Middle frontal gyrus (tissue), 1 donor: ENCODE measurements around the gene PCNX2.

Experiments
- DNase-seq: peaks from one replicate; pipeline ENCODE4 v3.0.0-alpha.2; 2015; ENCODE audit warnings: low spot score; ENCODE audit errors: extremely low spot score

The PCNX2 gene

DNA sequence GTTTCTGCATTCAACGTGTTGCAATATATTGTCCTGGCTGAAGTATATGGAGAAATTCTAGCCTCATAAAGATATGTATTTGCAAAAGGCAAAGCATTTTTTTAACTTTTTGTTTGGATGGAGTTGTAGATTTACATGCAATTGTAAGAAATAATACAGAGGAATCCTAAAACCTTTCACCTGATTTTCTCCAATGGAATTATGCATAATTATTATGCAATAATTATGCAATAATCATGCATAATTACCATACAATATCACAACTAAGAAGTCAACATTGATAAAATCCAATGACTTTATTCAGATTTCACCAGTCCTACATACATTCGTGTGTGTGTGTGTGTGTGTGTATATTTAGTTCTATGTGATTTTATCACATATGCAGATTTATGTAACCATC, 24.5 kb upstream of the PCNX2 start:
- DNase-seq: no peak

DNA sequence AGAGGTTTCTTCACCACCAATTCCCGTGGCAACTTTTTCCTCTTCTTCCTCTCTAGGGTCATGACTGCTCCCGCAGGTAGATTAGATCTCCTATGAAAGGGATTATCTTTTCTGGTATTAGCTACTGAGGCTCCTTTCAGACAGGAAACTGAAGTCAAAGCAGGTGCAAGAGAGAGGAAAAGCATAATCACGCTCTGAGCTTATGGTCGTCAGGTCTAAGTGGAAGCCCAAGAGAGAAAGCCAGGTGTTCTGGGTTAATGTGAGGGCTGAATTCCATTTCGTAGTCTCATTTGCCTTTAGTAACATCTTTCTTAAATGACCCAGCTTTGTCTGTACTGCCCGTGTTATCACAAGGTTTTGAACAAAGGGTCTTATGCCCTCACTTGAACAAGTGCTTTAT, 23.7 kb upstream of the PCNX2 start:
- no peak for DNase-seq

- DNase-seq: no peak
Measured at GRCh38 chr1:233316473-233316872, 20.9 kb upstream of the PCNX2 start.

GRCh38 chr1:233315718-233316301, 20.3 kb upstream of the PCNX2 start:
- no peak for DNase-seq

GRCh38 chr1:233313434-233314155, 18.1 kb upstream of the PCNX2 start:
- DNase-seq: no peak

GRCh38 chr1:233304489-233305102, 9.1 kb upstream of the PCNX2 start:
- peak; percentile 44 for DNase-seq

DNA sequence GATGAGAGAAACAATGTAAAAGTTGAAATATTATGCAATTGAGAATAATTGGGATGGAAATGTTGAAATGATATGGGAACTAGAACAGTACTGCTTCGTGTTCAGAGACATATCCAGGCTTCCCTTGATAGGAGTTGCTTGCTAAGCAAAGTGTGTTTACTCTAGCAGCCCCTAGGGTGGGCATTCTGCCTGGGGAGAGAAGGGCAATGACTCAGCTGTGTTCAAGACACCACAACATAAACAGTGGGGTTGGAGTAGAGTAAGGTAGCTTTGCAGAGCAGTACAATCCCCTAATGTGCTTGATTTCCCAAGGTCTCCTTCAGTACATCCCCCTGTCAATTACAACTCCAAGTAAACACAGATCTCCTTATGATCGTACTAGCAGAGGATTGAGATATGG, 4.8 kb upstream of the PCNX2 start:
- DNase-seq: no peak

- DNase-seq: no peak
Measured at GRCh38 chr1:233299450-233299849, 3.9 kb upstream of the PCNX2 start.

GRCh38 chr1:233295975-233296322, 424 bp upstream of the PCNX2 start:
- no peak for DNase-seq

- no peak for DNase-seq
Measured at GRCh38 chr1:233294913-233295236, 650 bp downstream of the PCNX2 start.

- no peak for DNase-seq
Measured at GRCh38 chr1:233293556-233294446, 1.7 kb downstream of the PCNX2 start.

- DNase-seq: no peak
Measured at GRCh38 chr1:233290396-233291034, 5.0 kb downstream of the PCNX2 start.

DNA sequence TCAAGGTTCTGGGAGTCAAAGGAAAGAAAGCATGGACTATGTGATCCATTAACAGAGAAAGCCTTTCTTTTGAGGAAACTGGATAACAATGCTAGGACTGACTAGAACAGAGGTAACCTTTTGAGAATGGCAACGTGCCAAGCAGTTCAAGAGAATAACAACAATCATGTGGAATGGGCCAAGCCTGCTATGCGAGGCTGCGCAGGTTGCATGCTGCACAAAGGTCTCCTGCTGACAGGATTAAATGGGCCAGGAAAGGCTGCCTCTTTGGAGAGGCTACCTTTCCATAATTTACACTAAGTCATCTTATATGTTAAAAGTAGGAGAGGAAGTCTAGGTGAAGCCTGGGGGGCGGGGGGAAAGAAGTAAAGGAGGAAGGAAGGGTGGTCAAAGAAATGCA, 5.8 kb downstream of the PCNX2 start:
- DNase-seq: no peak

DNA sequence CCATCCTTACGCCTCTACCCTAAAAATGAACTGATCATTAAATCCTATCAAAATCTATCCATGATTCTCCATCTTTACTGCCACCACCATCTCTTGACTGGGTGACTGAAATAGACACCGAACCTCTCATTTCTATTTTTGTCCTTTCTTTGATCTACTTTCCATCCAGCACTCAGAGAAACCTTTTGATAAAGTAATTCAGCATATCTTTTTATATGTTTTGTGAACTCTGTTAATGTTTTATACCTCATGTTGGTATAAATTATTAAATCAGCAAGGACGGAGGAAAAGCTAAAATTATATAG, 13.0 kb downstream of the PCNX2 start:
- DNase-seq: no peak

- DNase-seq: no peak
Measured at GRCh38 chr1:233281711-233282581, 13.6 kb downstream of the PCNX2 start.

DNA sequence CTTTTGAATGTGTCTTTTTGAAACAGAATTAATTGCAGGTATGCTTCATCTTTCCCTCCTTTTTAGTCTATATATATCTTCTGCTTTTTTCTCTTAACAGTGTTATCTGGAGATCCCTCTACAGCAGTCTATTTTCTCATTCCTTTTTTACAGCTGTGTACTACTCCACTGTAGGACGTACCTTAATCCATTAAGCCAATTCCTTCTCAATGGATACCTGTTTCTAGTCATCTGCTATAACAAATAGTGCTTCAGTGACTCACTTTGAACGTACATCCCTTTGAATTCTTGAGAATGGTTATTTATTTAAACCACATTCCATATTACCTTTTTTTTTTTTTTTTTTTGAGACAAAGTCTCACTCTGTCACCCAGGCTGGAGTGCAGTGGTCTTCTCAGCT, 15.6 kb downstream of the PCNX2 start:
- no peak for DNase-seq

GRCh38 chr1:233278631-233279030, 16.9 kb downstream of the PCNX2 start:
- DNase-seq: no peak

DNA sequence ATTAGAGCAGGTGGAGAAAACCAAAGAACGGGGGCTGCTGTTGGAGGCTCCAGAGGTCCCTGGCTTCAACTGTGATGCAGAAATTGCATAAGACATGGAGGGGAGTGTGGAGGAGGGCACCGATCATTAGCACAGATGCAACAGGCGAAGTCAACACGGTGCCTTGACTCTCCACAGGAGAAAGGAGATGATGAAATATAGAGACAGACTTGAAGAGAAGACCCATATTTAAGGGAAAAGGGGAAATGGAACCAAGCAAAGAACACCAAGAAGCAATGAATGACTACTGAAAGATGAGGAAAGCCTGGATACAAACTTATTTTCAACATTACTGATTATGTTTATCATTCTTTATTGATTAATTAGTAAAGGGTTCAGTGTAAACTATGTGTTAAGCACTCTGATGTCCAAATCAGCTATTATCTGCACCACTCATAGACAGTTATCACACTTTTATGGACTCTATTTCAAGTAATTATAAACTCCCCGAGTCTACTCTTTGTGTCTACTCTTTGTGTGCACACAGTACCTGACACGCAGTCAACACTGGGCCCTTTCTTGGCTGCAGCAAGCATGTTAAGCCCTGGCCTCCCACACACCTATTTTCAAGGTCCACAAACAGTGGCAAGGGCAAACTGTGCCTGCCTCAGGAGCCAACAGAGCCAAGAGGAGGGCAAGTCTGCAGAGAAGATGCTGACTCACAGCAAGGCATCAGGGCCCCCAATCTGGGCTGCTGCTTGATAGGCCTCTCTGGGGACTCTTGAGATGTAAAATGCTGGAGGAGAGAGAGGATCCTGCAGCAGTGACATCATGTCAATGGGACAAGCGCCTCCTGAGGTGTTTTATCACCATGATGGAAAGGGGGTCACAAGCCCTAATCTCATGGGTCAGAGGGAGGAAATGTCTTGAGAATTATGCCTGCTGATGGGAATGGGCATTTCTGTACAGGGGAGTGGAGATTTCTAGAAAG, 17.6 kb downstream of the PCNX2 start:
- DNase-seq: no peak

DNA sequence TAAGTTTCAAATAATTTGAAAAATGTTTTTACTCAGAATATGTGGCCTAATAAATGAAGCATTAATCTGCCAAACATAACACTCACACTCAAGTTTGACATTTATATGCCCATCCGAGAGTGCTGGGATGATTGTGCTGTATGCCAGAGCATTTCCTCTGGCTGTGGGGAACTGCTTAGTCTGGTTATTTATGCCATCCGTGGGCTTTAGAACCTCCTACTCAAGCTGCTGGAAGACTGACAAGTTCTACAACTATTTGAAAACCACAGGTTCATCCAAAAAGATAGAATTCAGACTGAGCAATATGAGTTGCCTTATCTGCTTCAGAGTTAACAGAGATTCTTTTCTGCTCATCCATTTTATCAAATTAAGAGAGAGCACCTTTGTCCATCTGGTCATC, 25.9 kb downstream of the PCNX2 start:
- DNase-seq: peak; percentile 48
